ENCODE results near the gene PAPPA.

Gene PAPPA

DNA sequence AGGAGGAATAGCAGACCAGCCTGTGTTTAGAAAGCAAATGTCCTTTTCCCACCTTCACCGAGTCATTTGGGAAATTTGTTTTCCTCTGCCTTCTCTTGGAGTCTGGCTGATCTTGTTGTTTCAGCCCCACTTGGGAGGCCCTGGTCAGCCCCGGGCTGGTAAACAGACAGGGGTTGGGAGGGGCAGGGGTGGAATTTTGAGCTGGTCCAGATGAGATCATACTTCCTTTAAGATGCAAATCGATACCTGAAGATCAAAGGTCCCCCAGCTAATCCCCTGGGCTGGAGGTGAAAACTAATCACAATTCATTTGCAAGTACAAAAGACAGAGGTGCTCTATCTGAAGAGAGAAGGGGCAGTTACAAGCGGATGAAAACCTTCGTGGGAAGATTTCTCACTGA lies 118.4 kb downstream of the PAPPA start:
- in situ Hi-C loops (cut with MboI; ENCODE audit: low sequenced_read_pairs), result no loop called here

DNA sequence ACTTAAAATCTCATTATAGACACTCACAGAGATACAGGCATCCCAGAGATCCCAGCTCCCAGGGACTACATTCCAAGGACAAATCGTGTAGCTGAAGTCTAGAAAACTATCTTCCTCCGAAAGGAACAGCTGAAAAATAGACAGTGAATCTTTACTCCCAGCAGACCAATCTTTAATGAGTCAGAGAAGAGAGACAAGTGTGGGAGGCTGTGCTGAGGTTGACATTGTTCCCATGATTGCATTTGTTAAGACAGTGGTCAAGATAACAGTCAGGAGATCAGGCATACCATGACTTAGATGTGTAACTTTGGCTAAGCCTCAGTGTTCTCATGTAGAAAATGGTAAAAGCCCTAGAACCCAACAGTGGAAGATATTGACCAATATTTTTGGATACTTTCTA lies 120.7 kb downstream of the PAPPA start:
- in situ Hi-C loops (cut with MboI; ENCODE audit: low sequenced_read_pairs), result no loop called here

DNA sequence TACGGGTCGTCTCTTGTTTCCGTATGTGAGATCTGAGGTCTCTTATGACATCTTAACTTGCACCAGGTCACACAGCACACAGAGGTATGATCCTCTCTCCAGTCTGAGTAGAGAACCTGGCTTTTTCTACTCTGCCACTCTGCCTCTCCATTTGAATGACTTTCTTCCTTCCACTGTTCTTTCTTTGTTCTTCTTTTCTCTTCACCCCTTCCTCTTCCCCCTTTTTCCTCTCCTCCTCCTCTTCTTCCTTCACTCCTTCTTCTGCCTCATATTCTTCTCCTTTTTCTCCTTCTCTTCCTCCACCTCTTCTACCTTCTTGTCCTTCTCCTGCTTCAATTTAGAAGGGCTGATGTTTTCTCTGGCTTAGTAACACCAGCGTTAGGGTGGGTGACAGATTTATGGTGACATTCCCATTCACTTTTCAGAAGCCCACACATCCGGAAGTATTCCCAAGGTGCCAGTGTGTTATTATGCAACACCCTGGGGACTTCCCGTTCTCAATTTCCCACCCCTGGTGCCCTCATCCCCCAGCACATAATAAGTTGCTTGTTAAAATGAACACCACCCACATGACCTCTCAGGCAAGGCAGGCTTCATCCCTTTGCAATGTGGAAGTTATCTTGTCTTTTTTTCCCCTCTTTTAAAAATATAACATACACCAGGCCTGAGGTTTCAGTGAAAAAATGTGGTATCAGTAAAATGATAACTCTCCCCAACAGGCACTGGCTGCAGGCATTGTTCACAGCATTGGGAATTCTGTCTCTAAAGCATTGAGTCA lies 122.0 kb downstream of the PAPPA start:
- in situ Hi-C loops (cut with MboI; ENCODE audit: low sequenced_read_pairs), result no loop called here

DNA sequence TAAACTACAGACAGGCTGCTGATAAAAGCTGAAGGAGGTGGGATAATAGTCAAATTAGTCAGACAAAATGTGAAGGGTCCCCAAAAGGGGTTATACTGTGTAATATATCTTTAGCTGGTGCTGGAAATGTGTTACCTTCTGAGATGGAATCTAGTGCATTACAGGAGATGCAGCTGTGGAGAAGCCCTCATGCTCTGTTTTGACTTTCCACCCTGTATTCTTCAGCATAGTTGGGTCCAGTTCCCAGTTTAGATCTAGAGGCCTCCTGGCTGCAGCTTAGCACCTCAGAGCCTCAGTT lies 122.6 kb downstream of the PAPPA start:
- in situ Hi-C loops (cut with MboI; ENCODE audit: low sequenced_read_pairs), result no loop called here

DNA sequence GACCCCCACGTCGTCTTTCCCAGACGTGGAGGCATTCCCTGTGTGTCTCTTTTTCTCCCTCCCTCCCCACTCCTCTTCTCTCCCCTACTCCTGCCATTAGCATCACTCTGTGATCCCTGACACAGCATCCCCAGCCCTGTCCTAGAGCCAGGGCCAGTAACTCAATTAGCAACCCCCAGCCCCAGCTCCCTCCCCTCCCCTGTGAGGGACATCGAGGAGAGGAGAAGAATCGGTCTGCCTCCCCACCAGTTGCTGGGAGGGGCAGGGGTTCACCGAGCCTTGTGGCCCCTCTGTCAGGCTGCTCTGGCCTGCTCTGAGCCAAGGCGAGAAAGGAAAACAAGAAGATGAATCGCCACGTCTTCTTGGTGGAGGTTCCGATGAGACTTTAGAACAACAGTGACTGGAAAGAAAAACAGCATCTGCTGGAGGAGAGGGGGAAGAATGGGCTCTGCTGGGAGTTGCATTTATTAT lies 123.1 kb downstream of the PAPPA start:
- in situ Hi-C loops (cut with MboI; ENCODE audit: low sequenced_read_pairs), result no loop called here

DNA sequence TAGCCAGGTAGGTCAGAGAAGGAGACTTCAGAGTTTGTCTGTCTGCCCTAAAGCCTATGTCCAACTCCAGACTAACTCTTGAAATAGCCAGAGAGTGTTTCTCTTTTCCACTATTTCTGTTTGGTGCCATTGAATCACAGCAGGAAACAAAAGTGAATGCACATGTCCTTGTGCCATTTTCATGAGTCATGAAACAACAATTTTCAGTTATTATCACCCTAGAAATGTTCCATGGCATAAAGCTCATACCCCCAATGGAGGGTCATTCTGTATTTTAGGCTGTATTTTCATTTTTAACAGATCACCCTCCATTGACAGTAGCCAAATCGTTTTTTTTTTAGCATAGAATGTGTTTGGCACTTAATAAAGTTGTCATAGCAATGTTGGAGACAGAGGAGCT lies 124.7 kb downstream of the PAPPA start:
- in situ Hi-C loops (cut with MboI; ENCODE audit: low sequenced_read_pairs), result no loop called here

DNA sequence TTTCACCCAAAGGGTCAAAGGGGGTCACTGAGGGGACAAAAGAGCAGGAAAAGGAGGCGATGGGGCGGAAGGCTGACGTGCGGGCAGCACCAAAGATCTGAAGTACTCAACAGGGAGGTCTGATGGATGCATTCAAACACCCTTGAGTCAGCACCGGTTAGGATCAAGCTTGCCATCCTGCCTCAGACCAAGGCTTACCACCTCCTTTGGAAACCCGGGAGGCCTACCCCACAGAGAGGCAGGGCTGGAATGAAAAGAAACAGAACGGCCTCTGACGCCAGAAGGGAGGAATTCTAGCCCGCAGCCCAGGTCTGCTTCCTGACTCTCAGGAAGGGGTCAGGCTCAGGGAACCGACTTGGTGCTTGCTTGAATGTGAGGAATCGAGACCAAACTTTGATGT lies 125.6 kb downstream of the PAPPA start:
- in situ Hi-C loops (cut with MboI; ENCODE audit: low sequenced_read_pairs), result no loop called here

DNA sequence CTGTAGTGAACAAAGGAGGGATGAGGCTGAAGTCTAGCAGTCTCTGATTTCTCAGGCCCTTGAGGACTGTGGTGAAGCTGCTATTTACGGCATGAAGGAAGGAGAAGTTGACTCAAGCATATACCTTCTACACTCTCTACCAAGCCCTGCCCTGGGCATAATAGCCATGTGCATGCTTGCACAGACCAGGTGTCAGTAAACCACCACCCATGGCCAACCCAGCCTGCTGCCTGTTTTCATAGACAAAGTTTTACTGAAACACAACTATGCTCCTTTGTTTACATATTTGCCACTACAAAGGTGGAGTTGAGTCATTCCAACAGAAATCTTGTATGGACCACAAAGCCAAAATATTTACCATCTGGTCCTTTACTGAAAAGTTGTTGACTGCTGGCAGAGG lies 126.9 kb downstream of the PAPPA start:
- in situ Hi-C loops (cut with MboI; ENCODE audit: low sequenced_read_pairs), result no loop called here

DNA sequence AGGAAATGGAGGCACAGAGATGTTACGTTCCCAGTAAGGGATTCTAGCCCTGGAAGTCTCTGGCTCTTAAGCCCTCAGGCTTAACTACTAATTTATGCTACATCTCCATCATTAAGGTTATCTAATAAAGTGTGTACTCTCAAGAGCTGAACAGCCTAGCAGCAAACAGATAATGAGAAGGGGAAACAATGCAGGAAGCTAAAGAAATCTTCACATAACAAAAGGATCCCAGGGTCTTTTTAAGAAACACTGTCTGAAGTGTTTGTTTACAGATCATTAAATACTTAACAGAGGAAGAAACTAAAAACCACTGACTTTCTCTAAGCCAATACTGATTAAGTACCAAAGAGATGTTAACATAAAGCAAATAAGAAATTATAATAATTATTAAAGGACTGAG lies 129.0 kb downstream of the PAPPA start:
- in situ Hi-C loops (cut with MboI; ENCODE audit: low sequenced_read_pairs), result no loop called here

DNA sequence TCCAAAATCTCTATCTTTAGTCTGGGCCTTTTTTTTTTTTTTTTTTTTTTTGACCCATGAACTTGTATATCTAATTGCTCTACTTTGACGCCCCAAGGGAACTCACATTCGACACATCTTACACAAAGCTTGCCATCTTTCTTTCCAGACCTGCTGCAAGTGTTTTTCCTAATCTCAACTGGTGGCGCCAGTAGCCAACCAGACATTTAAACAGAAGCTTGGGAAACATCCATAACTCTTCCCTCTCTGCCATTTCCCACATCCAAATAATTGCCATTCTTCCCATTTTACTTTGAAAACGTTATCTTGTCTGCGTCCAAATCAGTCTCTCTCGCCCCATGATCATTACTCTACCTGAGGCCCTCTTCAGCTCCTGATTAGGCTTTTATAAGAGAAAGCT lies 130.9 kb downstream of the PAPPA start:
- in situ Hi-C loops (cut with MboI; ENCODE audit: low sequenced_read_pairs), result no loop called here

DNA sequence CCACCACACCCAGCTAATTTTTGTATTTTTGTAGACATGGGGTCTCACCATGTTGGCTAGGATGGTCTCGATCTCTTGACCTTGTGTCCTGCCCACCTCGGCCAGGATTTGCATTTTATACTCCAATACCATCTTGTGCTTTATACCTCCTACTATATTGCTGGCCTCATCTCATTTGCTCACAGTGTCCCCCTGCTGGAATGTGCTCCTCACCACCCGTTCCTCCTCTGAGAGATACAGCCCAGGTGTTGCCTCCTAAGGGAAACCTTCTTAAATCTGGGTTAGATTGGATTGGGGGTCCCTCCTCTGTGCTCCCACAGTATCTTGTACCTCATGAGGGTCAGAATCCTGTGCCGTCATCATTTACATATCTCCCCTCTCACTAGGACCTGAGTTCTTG lies 131.7 kb downstream of the PAPPA start:
- in situ Hi-C loops (cut with MboI; ENCODE audit: low sequenced_read_pairs), result no loop called here

DNA sequence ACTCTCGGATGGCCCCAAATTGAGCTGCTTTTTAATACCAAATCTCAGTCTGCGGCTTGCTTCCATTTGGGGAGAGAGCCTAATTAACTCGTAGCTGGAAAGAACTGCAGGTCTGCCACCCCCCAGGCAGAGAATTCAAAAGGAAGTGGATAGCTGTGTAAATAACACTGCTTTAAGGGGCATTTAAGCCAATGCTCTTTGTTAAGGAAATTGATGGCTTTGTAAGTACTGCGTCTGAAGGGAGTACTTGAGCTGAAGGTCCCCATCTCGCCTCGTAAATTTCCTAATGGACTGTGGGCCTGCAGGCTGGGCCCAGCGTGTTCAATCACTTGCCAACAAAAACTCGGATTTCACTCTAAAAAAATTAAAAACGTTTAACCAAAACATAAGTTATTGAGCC lies 132.7 kb downstream of the PAPPA start:
- in situ Hi-C loops (cut with MboI; ENCODE audit: low sequenced_read_pairs), result no loop called here

DNA sequence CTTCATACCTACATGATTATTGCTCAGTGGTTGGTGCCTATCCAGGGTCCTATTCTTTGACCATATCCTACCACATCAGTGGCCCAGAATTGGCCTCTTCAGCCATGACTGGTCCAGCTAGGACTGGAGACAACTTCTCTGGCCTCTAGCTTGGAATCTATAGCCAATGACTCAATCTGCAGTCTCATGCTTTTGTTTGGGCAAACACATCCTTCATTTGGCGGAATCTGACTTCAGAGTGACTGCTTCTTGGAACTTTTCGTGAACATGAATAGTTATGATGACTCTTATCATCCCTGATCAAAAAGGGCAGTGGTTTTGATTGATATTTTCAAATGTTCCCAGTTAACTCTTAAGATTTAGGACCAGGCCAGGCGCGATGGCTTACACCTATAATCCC lies 134.1 kb downstream of the PAPPA start:
- in situ Hi-C loops (cut with MboI; ENCODE audit: low sequenced_read_pairs), result no loop called here

DNA sequence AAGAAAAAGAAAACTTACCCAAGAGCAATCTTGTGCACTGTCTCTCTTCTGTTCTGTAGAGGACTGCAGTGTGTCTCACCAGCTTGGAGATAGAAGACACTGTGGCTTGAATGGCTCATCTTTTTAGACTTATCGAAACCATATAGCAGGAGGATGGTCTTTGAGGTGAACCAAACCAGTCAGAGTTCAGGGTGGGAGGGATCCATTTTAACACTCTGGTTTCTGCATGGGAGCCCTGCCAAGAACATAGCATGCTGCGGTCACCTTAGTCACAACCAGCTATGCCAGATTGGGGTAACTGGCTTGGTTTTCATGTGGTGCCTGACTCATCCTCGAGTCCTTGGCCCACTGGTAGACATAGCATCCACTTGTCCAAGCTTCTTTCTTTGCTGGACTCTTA lies 135.1 kb downstream of the PAPPA start:
- in situ Hi-C loops (cut with MboI; ENCODE audit: low sequenced_read_pairs), result no loop called here

DNA sequence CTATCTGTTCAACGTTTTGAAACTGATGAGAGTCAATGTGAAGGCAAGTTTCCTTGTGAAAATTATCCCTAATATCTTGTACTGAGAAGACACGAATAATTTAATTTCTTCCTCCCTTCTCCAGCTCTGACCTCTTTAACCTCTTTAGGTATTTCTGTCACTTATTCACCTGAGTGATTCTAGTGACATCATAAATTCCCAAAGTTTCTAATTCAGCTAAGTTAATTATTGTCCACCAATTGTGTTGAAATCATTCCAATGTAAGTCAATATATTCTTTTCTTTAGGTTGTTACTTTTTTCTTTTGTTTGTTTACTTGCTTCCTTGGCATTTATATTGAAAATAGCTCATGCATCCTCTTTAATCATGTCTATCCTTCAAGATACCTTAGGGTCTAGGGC lies 143.8 kb downstream of the PAPPA start:
- in situ Hi-C loops (cut with MboI; ENCODE audit: low sequenced_read_pairs), result no loop called here

DNA sequence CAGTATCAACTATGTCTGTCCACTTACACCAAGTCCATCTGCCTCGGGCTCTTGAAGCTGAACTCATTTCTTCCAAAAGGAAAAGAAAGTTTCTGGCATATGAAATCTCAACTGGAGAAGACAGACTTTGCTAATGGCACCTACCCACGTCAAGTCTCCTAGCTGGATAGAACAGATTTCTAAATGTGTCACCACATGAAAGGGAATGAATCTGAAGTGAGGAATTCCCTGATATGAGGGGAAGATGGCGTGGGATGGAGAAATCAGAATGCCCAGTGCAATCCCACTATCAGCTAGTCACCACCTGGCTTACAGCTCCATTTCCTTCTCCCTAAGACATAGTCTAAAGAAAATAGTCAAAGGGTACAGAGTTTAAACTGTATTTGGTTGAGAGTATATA lies 144.7 kb downstream of the PAPPA start:
- in situ Hi-C loops (cut with MboI; ENCODE audit: low sequenced_read_pairs), result no loop called here

DNA sequence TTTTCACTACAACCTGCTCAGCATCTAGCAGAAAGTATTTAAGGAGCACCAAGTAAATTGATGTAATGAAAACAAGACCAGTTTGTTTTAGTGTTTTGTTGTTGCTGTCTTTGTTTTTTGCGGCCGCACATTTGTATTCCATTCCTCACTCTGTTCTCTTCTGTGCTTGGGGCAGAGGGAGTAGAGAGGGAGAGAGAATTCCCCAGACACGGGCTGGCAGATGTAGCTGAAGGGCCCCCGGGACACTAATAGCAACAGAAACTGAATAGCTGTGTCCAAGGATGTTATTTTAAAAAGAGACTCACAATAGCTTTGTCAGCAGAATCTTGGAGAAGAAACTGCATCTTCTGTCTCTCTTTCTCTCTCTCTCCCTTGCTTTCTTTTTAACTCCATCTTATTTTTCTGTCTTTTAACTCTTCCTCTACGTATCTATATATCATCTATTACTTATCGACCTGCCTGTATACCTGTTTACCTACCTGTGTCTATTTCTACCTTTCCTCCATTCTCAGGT lies 145.3 kb downstream of the PAPPA start:
- in situ Hi-C loops (cut with MboI; ENCODE audit: low sequenced_read_pairs), result no loop called here

DNA sequence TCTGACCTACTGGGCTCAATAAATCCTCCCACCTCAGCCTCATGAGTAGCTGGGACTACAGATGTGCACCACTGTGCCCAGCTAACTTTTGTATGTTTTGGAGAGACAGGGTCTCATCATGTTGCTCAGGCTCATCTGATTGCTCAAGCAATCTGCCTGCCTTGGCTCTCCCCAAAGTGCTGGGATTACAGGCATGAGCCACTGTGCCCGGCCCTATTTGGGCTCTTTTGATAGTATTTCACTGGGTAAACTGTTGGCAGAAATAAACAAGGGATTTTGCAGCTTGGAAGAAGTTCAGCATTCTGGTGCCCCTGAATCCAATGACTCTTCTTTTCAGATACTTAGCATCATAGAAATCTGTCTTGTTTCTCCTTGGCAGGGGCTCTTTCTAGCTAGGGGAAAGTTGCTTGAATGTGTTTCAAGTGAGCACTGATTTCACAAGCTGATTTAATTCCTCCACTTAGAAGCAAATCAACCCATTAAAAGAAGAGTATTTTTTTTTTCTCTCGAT lies 146.8 kb downstream of the PAPPA start:
- in situ Hi-C loops (cut with MboI; ENCODE audit: low sequenced_read_pairs), result no loop called here

DNA sequence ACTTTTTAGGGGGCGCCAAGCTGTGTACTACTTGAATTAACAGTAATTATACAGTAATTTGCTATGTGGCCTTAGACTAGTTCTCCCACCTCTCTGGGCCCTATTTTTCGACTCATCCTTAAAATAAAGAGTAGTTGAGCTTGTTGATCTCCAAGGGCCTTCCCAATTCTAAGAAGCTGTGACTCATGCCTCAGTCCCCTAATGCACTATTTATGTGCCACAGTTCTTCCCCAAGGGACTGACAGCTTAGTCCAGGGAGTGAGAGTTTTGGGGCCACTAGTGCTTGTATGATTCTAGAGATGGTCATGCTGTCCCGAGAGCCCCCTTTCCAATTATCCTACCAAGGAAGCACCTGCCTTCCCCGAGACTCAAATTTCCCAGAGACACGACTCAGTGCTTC lies 149.7 kb downstream of the PAPPA start:
- in situ Hi-C loops (cut with MboI; ENCODE audit: low sequenced_read_pairs), result no loop called here

DNA sequence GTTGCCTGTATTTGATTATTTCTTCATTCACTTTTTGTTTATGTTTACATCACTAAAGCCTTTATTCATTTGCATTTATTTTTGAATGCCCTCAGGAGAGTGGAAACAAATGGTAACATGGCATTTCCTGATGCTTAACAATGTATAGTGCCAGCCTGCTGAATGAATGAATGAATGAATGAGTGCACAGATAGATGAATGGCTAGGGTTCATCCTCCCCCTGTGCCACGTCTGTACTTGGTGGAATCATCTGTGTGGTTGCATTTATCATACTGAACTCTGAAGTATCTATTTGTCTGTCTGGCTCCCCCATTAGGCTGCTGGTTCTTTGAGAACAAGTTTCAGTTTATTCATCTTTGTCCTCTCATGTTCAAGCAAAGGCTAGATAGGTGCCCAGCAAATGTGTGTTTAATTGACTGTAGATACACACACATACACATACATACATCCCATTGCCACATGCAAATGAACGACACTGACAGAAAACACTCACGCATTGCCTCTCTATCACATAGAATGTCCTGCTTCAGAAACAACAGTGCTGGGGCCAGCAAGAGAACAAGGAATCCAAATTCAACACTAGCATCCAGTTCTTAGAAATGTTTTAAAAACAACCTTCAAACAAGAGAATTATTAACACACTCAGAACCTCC lies 150.4 kb downstream of the PAPPA start:
- in situ Hi-C loops (cut with MboI; ENCODE audit: low sequenced_read_pairs), result no loop called here

DNA sequence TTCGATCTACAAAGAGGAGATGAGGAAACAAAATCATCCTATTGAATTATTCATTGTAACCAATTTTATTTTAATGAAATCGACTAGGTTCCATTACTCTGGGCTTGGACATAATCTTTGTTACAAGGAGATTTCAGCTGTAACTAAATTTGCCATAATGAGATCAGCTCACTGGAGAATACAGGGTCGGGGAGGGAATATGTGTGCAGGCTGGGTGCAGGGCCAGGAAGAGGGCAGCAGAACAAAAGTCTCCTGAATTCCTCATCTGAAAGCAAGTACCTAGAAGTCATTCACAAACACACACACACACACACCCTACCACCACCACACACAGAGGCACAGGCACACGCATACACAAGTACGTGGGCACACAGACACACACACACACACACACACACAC lies 151.2 kb downstream of the PAPPA start:
- in situ Hi-C loops (cut with MboI; ENCODE audit: low sequenced_read_pairs), result no loop called here

DNA sequence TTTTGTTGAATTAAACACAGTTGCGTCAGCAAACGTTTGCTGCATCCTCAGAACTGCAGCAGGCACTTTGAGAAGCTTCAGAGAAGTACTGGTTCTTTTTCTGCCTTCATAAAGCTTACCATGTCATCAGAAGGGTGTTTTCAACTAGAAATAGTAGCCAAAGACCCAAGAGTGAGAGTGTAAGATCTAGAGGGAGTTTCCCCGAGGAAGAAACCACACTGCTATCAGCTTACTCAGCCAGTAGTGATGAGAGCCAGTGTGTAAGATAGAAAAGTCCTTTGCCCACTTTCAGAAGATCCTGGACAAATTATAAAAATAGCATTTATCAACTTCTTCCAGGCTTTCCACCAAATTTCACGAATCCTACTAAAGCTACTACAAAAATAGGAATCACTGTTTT lies 154.5 kb downstream of the PAPPA start:
- in situ Hi-C loops (cut with MboI; ENCODE audit: low sequenced_read_pairs), result no loop called here

Measured in hTERT RPE-1 (cell line).